PC-3 (cell line): Measurements from ENCODE around the gene SCARB2. TPM values are rescaled to one million over a fixed set of nuclear protein-coding genes. Genes with fewer than 3 reads are reported as not detected.

Experiments used
- ATAC-seq: fragments of 200-7000 bp; cut with Tn5 transposase; 2 replicates; pipeline ENCODE4 v1.9.1; 2020; ENCODE audit warnings: mild to moderate bottlenecking, moderate library complexity
- BruUV-seq: library from RNA; stranded (reverse); fragments of 400-500 nt; replicated peaks from 2 replicates; lab custom pipeline; 2021; lab: Mats Ljungman, UMichigan
- CTCF ChIA-PET: fragments of 300-600 bp; sonication (Branson Sonifier 250); formaldehyde crosslinking; loops from one replicate; lab custom pipeline; 2022; ENCODE audit warnings: antibody characterized with exemption; lab: Charles Lee
- POLR2A ChIA-PET: fragments of 300-600 bp; sonication (Branson Sonifier 250); formaldehyde crosslinking; loops from one replicate; lab custom pipeline; 2022; ENCODE audit warnings: antibody characterized with exemption; ENCODE audit not compliant: unreplicated experiment; lab: Charles Lee
- DNase-seq: peaks from one replicate; pipeline ENCODE4 v3.0.0-alpha.2; 2015
- H2AFZ ChIP-seq: fragments of 300-600 bp; sonication (generic); 2 replicates; pipeline ENCODE4 v1.6.0; 2016; ENCODE audit warnings: antibody characterized with exemption, low read length
- H3F3A ChIP-seq: fragments of 300-600 bp; sonication (generic); one replicate; pipeline ENCODE4 v1.6.0; 2017; ENCODE audit warnings: antibody characterized with exemption, low read length, control low read depth, mild to moderate bottlenecking; ENCODE audit not compliant: unreplicated experiment
- H3K27ac ChIP-seq: fragments of 300-600 bp; sonication (generic); 2 replicates; pipeline ENCODE4 v1.5.1; 2016; ENCODE audit warnings: mild to moderate bottlenecking, low read length
- H3K27me3 ChIP-seq: fragments of 300-600 bp; sonication (generic); 2 replicates; pipeline ENCODE4 v1.6.1; 2016; ENCODE audit warnings: low read length, mixed read lengths
- H3K36me3 ChIP-seq: fragments of 300-600 bp; sonication (generic); 2 replicates; pipeline ENCODE4 v1.6.1; 2016; ENCODE audit warnings: low read depth, mixed run types, low read length, mixed read lengths
- H3K4me1 ChIP-seq: fragments of 300-600 bp; sonication (generic); 2 replicates; pipeline ENCODE4 v1.5.1; 2016; ENCODE audit warnings: low read length; ENCODE audit not compliant: insufficient read depth
- H3K4me2 ChIP-seq: fragments of 300-600 bp; sonication (generic); 2 replicates; pipeline ENCODE4 v1.6.0; 2016; ENCODE audit warnings: low read length
- H3K4me3 ChIP-seq: fragments of 300-600 bp; sonication (generic); 2 replicates; pipeline ENCODE4 v1.5.1; 2016; ENCODE audit warnings: mild to moderate bottlenecking, low read length, mixed read lengths
- H3K79me2 ChIP-seq: fragments of 300-600 bp; sonication (generic); 2 replicates; pipeline ENCODE4 v1.6.1; 2017; ENCODE audit warnings: low read length, mixed read lengths
- H3K9ac ChIP-seq: fragments of 300-600 bp; sonication (generic); 2 replicates; pipeline ENCODE4 v1.6.0; 2016; ENCODE audit warnings: mild to moderate bottlenecking, low read length
- H3K9me2 ChIP-seq: fragments of 300-600 bp; sonication (generic); replicated peaks from 2 replicates; pipeline ENCODE4 v1.6.1; 2016; ENCODE audit warnings: mixed run types, low read length, mixed read lengths
- H3K9me3 ChIP-seq: fragments of 300-600 bp; sonication (generic); 2 replicates; pipeline ENCODE4 v1.6.1; 2016; ENCODE audit warnings: low read length, mixed read lengths
- H4K20me1 ChIP-seq: fragments of 300-600 bp; sonication (generic); 2 replicates; pipeline ENCODE4 v1.6.1; 2016; ENCODE audit warnings: low read length, mixed read lengths
- CTCF ChIP-seq: fragments of 300-600 bp; sonication (generic); conservative IDR thresholded peaks from 2 replicates; pipeline ENCODE4 v1.5.1; 2017; ENCODE audit warnings: antibody characterized with exemption, low read depth, mild to moderate bottlenecking, low read length
- EZH2 ChIP-seq: fragments of 300-600 bp; sonication (generic); IDR thresholded peaks from one replicate; pipeline ENCODE4 v1.6.1; 2017; ENCODE audit warnings: antibody characterized with exemption, mild to moderate bottlenecking, low read length; ENCODE audit not compliant: unreplicated experiment
- EZH2phosphoT487 ChIP-seq: fragments of 300-600 bp; sonication (generic); IDR thresholded peaks from 2 replicates; pipeline ENCODE4 v1.6.1; 2018; ENCODE audit warnings: mild to moderate bottlenecking, antibody characterized with exemption, low read length, borderline replicate concordance
- intact Hi-C: fragments of 100-400 bp; cut with micrococcal nuclease; formaldehyde crosslinking; loops from 2 replicates; pipeline ENCODE4 v1.9.0; 2023
- total RNA-seq: library from RNA; depleted of rRNA; stranded (reverse); fragments of >200 nt; gene quantifications from 2 replicates; pipeline ENCODE4 v1.2.3, GENCODE V29; 2014

The SCARB2 gene
- total RNA-seq, 1 experiment from 2014 or later: 56.3 TPM

- intact Hi-C loops: loop anchor here (10.0 kb wide), 1 partner anchor 95 kb away; the partner anchor contains the start of gene STBD1
- Histone ChIP-seq H3K27ac (no peak overlapping the region; the same call in 1 of the 2 replicates), H3K9ac (no peak overlapping the region), H4K20me1 (0 out of 2 replicates have a peak, but pooled peaks cover 7% of the 10 kb centered on the region), H3K36me3 (no peaks in the 10 kb centered on the region), H3K27me3 (no peaks in the 10 kb centered on the region), H3K4me2 (no peak overlapping the region), H3K9me3 (no peaks in the 10 kb centered on the region), H3K9me2 (no peaks in the 10 kb centered on the region), H2AFZ (no peak overlapping the region), H3K4me1 (peaks cover 52% of the 10 kb centered on the region), H3K4me3 (no peak overlapping the region), H3F3A (no peaks in the 10 kb centered on the region), H3K79me2 (peaks cover 84% of the 10 kb centered on the region)
- no peak for ATAC-seq
- no peak for TF ChIP-seq CTCF
- no TSS peak for BruUV-seq
- no peak for DNase-seq
- POLR2A ChIA-PET: no interaction called here
- CTCF ChIA-PET: no interaction called here
Observed at GRCh38 chr4:76209881-76210280, 3.7 kb downstream of the SCARB2 start.

GRCh38 chr4:76208005-76208765, 5.4 kb downstream of the SCARB2 start:
- Histone ChIP-seq H3K4me1 (peaks cover 42% of the 10 kb centered on the region), H3K79me2 (peaks cover 97% of the 10 kb centered on the region), H3K4me3 (peak overlapping the region; percentile 56), H3K27ac (peak overlapping the region; percentile 73), H3K27me3 (no peaks in the 10 kb centered on the region), H3K9me2 (no peaks in the 10 kb centered on the region), H3K4me2 (peak overlapping the region; percentile 87), H4K20me1 (0 out of 2 replicates have a peak, but pooled peaks cover 7% of the 10 kb centered on the region), H2AFZ (peak overlapping the region; percentile 19; the same call in 1 of the 2 replicates), H3K9me3 (no peaks in the 10 kb centered on the region), H3K36me3 (no peaks in the 10 kb centered on the region), H3K9ac (peak overlapping the region; percentile 45), H3F3A (no peaks in the 10 kb centered on the region)
- ChIA-PET POLR2A (no interaction called here), CTCF (no interaction called here)
- TF ChIP-seq EZH2phosphoT487 (no peak), EZH2 (no peak), CTCF (no peak)
- intact Hi-C loops: no loop called here
- peak; percentile 72 for DNase-seq
- BruUV-seq: no TSS peak
- peak; percentile 82 for ATAC-seq

GRCh38 chr4:76207549-76207948, 6.1 kb downstream of the SCARB2 start:
- Histone ChIP-seq H3K9me3 (no peaks in the 10 kb centered on the region), H3K79me2 (peaks cover 93% of the 10 kb centered on the region), H4K20me1 (0 out of 2 replicates have a peak, but pooled peaks cover 6% of the 10 kb centered on the region), H3K4me3 (no peak overlapping the region; the same call in 1 of the 2 replicates), H3K4me2 (peak overlapping the region; percentile 87), H2AFZ (no peak overlapping the region), H3F3A (no peaks in the 10 kb centered on the region), H3K27me3 (no peaks in the 10 kb centered on the region), H3K4me1 (peaks cover 39% of the 10 kb centered on the region), H3K36me3 (no peaks in the 10 kb centered on the region), H3K9me2 (no peaks in the 10 kb centered on the region), H3K9ac (no peak overlapping the region), H3K27ac (peak overlapping the region; percentile 73)
- no TSS peak for BruUV-seq
- ATAC-seq (no peak), DNase-seq (no peak)
- POLR2A ChIA-PET: no interaction called here
- intact Hi-C loops: no loop called here
- no peak for TF ChIP-seq EZH2
- no peak for TF ChIP-seq CTCF
- no peak for TF ChIP-seq EZH2phosphoT487
- CTCF ChIA-PET: no interaction called here
